Measurements from ENCODE around the gene GLRA1.
"Not testable (repeated sequence)": the region's sequence is repeated elsewhere in the genome, so short reads cannot be mapped to it uniquely, and the experiment has no call there.

GLRA1 gene

DNA sequence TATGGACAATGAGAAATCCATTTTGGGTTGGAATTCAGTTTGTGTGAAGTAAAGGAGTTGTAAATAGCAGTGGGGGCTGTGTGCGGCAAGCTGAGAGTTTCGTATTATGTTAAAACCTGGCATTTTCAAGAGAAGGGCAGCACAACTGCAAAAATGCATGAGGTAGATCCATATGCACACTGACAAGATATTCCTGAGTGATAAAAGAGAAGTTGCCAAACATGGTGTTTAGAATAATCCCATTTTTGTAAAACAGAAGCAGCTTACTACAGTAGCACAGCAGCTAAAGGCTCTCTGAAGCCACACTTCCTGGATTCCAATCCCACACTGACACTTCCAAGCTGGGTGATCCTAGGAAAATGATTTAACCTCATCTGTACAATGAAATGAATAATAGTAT lies 11.2 kb downstream of the GLRA1 start:
- DNase-seq = no peak

DNA sequence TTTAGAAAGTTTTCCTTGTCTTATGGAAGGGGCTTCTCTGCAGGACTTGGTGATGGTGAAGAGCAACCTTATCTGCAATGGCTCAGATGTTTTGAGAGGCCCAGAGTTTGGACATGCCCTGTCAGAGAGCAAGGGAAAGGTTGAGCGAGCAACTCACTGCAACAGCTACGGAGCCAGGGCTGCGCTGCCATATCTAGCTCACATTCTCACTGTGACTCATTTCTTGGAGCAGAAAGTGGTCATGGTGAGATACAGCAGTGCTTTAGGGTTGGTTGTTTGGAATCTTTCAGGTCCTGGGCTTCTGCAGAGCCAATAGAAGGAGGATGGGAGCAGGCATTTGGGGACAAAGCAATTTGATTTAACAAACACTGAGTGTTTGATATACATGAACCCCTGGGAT lies 12.3 kb downstream of the GLRA1 start:
- no peak for DNase-seq

DNA sequence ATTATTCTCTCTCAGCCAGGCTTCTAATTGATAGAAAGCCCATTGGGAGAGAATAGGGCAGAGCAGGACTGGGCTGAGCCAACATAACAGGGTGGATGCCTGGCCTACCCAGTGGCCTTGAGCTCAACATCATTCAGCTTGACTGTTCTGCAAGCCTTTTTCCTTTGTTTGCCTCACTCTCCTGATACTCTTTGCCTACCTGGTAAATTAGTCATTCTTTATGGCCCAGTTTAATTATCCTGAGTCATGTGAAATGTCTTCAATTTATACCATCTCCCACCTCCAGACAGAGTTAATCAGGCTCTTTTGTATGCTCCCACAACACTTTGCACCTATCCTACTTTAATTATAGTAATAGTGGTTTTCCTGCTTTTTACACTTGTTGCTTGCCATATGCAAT lies 13.6 kb downstream of the GLRA1 start:
- DNase-seq = no peak

DNA sequence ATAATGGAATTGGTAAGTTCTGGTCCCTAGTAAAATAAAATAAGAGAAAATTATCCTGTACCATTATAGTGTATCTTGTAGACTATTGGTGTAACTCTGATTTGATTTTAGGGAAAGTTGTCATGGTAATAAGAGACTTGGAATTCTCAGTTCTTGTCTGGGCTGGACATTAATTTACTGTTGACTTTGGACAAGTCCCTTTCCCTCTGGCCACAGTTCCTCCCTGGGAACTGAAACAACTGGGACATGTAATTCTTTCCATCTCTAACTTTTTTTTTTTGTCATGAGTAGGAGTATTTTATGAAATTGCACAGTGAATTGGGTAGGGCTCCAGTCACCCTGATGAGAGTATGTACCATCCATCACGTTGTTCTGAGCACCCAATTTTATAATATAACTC lies 15.0 kb downstream of the GLRA1 start:
- no peak for DNase-seq

DNA sequence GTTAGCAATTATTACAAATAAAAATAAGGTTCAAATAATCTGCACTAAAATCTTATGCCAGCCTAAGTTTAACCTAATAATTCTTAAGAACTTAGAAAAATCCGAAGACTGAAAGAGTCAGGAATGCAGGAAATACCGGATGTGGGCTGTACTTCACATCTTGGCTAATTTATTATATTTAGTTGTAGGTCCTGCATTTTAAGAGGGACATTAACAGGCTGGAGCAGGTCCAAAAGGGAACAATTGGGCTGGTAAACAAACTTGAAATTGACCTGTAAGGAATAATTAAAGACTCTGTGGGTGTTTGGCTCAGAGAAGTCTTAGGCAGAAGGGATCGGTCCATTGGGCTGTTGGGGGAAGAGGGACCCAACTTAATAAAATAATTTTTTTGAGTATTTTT lies 18.4 kb downstream of the GLRA1 start:
- DNase-seq = no peak

DNA sequence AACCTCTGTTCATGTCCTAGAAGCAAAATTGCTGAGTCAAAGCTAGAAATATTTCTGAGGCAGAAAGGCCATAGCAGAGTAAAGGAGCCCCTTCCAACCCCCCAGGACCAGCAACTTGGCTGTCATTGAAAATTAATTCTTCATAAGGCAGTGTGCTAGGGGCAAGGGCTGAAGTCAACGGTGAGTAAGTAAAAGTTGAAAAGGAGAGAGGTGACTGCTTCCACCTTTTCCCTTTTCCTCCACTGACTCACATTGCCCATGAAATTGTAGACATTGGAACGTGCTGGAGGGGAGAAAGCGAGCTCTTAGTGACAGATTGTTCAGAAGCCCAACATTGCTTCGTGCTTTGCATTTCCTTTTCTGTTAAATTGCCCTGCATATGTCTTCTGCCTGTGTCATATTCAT lies 19.1 kb downstream of the GLRA1 start:
- DNase-seq = no peak

DNA sequence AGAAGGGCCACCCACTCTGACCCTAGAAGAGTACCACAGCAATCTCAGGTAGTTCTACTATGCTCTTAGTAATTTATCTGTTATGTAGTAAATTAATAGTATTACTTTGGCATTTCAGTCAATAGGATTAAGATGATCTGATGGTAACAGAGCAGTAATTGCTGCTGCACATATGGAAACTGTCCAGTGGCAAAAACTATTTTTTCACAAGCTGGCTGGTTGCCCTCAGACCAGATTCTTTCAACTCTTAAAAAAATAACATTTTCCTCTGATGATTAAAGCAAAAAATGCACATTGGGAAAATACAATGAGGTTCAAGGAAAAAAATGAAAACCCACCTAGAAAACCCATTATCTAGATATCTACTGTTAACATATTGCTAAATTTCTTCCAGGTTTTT lies 19.7 kb downstream of the GLRA1 start:
- no peak for DNase-seq

DNA sequence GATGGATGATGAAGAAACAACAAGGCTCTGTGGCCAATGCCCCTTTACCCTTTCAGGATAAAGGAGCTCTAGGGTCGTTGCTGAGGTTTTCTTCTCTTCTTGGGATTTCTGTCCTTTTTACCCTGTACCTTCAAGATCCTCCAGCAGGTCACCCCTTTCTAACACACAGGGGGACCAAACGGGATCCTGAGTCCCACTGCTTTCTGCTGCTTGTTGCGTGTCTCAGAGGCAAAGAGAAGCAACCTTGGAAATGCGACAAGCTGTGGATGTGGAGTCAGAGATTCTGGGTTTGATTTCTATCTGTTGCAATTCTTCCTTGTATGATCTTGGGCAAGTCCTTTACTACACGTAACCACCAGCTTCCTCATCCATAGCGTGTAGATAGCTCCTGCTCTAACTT lies 20.5 kb downstream of the GLRA1 start:
- DNase-seq = no peak

DNA sequence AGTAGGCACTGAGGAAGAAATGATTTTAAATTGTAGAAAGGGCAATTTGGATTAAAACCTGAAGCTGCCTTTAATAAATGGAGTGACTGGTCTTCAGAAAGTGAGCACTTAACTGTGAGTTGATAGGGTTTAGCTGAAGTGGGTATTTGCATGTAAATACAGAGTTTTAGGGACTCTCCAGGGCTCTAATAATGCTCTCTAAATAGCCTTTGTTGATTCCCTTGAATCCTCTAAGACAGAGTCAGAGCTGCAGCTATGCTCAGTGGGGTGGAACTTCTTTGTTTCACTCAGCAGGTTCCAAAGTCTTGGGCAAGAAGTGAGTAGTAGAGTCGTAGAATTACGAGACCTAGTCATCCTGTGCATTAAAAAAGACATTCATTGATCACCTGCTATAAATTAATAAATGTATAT lies 21.4 kb downstream of the GLRA1 start:
- no peak for DNase-seq

DNA sequence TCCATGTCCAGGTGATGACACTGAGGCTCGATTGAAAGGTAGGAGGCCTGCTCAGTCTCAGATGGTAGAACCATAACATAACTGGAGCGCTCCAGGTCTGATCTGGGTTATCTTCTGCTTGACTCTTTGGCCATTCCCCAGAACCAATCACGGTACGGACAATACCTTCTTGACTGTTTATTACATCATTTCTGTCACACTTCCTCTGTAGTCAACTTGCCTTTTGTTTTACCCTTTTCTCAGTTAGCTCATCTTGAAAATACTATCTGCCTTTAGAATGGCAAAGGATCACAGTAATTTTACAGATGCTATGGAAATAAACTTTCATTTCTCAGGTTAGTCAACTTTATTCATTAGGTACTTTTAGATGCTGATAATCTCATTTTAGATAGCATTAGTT lies 22.4 kb downstream of the GLRA1 start:
- no peak for DNase-seq

DNA sequence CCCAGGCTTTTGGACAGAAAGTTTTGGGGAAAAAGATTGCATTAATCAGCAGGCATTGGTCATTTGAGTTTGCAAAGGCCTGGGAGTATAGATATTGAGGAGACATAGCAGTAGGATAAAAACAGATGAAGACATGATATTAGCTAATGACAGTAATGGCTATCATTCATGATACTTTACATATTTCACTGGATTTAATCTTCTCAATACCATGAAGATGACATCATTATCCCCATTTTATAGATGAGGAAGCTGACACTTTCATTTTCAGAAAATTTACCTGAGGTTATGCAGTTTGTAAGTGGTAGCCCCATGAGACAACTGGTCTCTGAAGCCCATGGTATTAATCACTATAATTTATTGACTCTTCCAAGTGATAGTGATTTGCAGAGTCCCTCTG lies 23.0 kb downstream of the GLRA1 start:
- DNase-seq = no peak

DNA sequence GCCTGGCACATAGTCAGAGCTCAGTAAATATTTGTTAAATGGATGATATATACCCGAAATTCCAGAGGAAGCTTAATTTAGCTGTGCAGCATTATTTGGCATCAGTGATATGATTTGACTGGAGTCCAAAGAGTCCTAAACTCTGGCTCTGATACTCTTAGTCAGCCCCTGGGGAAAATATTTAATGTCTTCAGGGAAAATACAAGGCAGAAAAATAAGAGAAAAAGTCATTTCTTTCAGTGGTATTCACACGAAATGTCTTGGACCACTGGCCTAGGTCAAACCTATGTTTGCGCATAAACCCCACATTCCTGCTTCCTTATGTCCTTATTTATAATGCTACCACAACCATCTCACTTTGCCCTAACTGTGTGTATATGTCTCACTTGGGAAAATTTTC lies 23.8 kb downstream of the GLRA1 start:
- no peak for DNase-seq

DNA sequence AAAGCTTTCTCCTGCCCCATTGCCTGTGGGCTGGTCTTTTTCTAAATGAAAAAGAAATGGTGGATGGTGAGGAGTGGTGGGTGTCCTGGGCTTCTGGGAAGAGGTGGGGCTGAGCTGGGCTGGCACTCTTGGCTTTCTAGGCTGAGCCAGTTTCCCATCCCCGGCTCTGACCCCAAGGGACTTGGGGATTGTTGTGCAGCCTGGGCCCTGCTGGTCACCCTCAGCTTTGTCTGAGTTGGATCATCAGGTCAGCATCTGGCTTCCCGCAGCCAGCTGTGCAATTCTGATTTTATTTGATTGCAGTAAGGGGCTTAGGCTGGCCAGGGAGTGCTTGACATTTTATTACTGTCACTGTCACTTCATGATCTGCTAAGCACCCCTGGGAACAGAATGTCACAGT lies 25.3 kb downstream of the GLRA1 start:
- DNase-seq = no peak

DNA sequence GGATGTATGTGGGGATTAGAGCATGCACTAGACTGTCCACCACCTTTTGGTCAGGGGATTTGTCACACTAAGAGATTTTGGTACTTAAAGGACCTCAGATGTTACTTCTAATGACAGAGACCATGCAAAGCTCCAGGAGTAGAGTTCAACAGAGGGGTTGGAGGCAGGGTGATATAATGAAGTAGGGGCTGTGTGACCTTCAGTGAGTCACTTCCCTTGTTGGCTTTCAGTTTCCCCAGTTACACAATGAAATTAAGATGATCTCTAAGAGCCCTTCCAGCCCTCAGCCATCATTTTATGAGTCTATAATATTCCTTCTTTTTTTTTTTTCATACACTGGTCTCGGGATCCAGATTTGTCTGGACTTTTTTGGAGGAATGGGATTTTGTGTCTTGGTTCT lies 26.8 kb downstream of the GLRA1 start:
- DNase-seq = no peak

DNA sequence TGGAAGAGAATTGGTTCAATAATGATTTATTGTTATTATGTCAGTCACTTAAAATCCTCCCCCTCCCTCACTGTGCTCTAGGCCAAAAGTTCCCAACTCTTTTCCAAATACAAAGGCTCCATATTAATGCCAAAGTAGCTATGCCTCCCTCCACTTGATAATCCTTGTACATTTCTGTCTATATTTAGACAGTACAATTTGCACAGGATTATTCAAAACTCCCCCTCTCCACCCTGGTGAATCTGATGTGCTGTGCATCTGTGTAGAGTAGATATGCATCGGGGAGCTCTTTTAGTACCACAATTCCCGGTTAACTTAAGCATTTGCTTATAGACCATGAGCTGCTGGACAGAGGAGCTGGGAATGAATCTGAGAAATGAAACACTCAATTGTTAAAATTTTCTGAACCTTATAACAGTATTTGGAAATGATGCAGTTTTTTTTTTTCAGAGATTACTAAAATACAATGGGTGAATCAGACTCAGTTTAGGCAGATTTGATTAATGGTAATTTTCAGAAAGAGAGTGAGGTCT lies 27.6 kb downstream of the GLRA1 start:
- DNase-seq = no peak

DNA sequence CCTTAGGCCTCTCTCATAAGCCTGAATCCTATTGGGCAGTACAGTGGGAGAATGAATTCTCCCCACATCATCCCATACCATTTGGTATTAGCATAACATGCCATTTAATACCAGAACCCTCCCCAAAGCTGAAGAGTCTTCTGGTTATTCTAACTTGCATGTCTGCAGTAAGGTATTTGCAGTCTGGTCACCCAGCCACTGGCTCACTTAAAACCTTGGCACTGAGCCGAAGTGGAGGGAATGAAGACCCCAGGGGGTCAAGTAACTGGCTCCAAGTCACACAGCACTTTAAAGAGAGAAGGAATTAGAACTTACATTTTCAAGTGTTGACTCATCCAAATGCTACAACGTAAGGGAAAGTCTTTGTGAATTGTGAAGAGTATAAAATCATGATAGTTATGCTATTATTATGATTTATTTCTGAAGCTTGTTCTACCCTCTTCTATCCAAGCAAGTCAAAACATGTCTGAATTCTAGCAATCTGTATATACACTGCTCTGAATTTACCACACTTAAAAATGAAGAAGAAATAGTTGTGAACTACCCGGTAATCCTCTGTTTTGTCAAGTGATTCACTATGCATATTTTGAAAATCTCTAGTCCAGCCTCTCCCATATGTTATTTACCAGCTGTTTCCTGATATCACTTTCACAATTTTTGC lies 28.5 kb downstream of the GLRA1 start:
- DNase-seq = no peak

DNA sequence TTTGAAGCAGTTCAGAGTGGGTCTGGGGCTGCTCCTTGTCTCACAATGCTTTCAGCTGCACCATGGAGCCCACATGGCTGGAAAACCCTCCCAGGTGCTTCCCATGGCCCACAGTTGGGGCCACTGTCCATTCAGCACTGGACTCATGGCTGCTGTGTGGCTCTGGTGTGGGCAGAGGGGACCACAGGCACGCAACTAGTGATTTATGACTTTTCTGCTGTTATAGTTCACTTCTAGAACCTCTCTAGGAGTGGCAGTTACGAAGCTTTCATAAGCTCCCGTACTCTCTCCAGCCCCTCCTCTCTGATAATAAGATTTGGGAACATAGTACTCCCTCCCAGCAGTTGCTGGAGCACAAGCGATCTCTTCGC lies 29.0 kb downstream of the GLRA1 start:
- no peak for DNase-seq

DNA sequence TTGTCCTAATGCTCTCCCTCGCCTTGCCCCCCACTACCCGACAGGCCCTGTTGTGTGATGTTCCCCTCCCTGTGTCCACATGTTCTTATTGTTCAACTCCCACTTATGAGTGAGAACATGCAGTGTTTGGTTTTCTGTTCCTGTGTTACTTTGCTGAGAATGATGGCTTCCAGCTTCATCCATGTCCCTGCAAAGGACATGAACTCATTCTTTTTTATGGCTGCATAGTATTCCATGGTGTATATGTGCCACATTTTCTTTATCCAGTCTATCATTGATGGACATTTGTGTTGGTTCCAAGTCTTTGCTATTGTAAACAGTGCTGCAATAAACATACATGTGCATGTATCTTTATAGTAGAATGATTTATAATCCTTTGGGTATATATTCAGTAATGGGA lies 31.2 kb downstream of the GLRA1 start:
- not testable (repeated sequence) for DNase-seq

DNA sequence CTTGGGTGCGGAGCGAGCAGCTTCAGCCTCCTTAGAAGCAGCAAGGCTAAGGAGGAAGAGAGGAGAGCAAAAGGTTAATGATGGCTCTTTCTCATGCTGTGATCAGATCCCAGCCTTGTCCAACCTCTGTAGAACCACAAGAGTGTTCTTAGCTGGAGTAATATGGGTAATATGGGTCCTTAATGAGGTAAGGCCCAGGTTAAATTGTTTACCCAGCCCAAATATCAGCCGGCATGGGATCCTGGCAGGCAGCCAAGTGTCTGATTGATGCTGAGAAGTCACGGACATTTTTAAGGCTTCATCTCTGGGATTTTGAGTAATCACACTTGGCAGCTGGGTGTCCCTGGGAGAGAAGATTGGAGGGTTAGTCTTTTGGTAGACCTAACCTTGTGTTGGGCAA lies 32.3 kb downstream of the GLRA1 start:
- DNase-seq = no peak

DNA sequence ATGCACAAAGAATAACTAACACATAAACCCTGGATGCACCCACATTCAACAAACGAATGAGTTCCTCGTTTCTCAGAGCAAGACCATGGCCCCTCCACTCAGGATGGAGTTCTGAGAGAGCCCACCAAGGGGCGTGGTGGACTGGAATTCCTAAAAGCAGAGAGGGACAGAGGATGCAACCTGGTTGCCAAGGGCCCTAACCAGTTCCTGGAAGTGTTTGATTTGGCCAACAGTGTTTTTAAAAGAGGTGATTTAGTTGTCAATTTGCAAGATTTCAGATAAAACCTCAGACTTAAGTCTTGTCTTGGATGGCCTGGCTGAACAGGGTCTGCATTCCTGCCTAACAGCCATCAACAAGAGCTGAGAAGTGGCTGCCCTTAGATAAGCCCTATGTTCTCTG lies 34.4 kb downstream of the GLRA1 start:
- DNase-seq = no peak

DNA sequence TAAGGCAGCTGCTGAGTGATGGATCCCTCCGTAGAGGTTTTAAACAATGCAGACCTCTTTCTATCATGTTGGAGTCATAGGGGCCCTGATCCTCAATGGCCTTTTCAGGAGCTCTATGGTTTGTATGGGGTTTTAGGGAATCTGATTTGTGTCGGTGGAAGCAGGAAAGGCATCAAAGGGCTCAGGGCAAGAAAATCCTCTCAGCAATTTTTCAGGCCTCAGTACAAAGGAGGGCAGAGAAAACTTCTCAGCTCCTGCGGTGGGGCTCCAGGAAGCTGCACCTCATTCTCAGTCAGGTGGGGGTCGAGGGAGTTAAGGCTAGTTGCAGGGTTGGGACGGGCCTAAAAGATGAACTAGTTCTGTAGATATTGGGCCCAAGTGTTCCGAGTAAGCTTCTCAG lies 35.0 kb downstream of the GLRA1 start:
- DNase-seq = no peak

DNA sequence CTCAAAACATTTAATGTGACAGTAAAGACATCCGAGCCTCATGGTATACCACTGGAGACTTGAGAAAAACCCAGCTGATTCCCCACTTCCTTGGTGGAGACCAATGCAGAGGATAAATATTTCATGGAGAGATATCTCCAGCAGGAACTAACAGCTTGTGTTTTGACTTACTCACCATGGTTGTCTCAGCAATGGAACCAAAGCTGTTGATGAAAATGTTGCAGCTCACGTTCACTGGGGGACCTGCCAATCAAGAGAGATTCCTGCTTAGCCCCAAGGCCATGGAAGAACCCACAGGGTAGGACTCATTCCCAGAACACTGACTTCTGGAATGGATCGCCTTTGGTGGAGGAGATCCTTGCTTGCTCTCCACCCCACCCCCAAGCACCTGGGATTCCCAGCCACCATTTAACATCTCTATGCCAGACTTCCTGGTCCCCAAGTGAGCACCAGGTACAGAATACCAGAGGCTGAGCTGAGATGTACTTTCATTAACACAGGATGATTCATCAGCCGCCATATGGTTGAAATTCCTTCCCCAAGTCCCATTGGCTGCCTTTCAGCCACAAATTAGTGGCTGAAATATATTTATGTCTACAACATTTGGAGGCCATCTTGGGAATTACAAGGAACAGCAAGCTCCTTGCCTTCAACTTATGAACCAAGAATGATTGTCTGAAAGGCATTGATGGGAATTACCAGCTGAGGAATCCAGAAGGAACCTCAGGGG lies 37.9 kb downstream of the GLRA1 start:
- no peak for DNase-seq

DNA sequence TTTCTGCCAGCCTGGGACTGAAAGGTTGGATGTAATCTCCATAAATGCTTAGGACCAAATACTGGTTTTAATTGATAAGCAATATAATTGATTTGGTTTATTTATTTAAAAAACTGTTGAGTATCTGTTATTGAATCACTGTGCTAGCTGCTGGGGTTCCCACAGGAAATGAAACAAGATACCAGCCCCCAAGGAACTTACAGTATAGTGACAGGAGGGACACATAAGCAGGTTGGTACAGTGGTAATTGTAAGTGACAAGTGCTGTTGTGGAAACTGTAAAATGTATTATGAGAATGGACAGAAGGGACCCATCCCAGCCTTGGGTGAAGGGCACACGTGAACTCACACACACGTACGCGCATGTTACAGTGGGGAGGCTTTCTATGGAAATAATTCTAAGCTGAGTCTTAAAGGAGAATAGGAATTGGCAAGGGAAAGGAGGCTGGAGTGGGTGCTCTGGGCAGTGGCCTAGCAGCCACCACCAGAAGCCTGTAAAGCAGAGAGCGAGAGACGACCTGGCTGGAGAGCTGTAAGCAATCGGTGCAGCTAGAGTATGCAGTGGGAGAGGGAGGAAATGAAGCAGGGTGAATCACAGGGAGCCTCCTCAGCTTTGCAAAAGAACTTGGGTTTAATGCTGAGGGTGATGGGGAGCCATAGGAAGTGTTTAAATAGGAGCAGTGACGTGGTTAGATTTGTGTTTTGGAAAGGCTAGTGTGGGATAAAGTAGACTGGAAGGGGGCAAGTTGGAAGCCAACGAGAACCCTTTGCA lies 39.3 kb downstream of the GLRA1 start:
- no peak for DNase-seq

DNA sequence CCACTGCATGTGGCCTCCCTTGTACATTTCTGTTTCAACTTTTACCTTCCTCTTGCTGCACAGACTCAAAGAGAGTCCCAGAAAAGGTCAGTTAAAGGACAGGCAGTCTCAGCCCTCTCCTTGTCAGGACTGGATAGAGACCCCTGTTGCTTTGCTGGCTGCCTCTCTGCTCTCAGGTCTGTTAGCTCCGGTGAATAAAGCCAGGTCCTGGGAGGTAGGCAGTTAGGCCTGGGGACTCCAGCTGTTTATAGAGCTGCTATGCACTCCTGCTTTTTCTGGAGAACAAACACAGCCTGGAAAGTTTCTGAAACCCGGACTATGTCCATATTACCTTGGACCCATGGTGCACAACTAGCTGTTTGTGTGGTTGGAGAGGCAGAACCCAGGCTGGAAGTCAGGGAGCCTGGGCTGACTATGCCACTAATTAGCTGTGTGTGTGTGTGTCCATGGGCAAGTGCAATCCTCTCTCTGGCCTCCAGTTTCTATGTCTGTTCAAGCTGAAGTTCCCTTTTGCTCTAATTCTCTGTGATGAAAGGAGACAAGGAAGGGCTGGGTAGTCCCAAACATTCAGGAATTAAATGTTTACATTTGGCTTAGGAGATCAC lies 42.9 kb downstream of the GLRA1 start:
- DNase-seq = no peak

Measured in NCI-H1436 treated with DMSO at 0.1 percent for 48 hours (cell line).